ENCODE data around the gene GATAD1. TPM values are rescaled to one million over a fixed set of nuclear protein-coding genes. Genes with fewer than 3 reads are reported as not detected.

GATAD1 gene
- total RNA-seq, 4 donors from 2014 or later, result 31.3 to 85.0 (median 45.4) TPM

DNA sequence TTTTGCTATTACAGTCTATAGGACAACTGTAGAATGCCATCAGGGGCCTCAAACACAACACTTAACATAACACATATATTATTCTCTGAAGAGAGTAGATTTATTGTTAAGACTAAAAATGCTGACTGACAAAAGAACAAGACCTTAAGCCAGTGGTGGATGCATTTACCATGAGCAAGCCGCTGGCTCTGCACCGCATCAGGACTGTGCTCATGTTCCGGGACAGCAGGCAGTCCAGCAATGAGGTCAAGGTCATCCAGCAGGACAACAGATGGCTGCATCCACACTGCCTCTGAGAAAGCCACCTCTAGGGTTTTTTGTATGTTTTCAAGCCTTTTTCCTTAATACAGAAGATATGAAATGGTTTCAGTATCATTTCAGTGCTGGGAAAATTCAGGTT lies 57.3 kb downstream of the GATAD1 start:
- DNase-seq, result no peak
- TF ChIP-seq CTCF (IDR thresholded peaks at IDR 0.05), result no peak
- no peak for TF ChIP-seq POLR2A (IDR thresholded peaks at IDR 0.05)
- H3K4me3 ChIP-seq, result no peak overlapping the region
- H3K4me1 ChIP-seq, result no peaks in the 10 kb centered on the region
- no peaks in the 10 kb centered on the region for H3K27me3 ChIP-seq
- H3K36me3 ChIP-seq, result peaks cover 0 to 85% (median 0%) of the 10 kb centered on the region in 3 donors
- no peak overlapping the region for H3K27ac ChIP-seq
- H3K9me3 ChIP-seq, result no peaks in the 10 kb centered on the region

GRCh38 chr7:92506363-92506762 lies 59.1 kb downstream of the GATAD1 start:
- no peaks in the 10 kb centered on the region for H3K4me1 ChIP-seq
- H3K36me3 ChIP-seq, result peaks cover 0 to 78% (median 0%) of the 10 kb centered on the region in 3 donors
- no peaks in the 10 kb centered on the region for H3K27me3 ChIP-seq
- H3K27ac ChIP-seq, result no peak overlapping the region
- TF ChIP-seq CTCF (IDR thresholded peaks at IDR 0.05) (no peak), POLR2A (IDR thresholded peaks at IDR 0.05) (no peak)
- DNase-seq, result no peak
- no peak overlapping the region for H3K4me3 ChIP-seq
- no peaks in the 10 kb centered on the region for H3K9me3 ChIP-seq

DNA sequence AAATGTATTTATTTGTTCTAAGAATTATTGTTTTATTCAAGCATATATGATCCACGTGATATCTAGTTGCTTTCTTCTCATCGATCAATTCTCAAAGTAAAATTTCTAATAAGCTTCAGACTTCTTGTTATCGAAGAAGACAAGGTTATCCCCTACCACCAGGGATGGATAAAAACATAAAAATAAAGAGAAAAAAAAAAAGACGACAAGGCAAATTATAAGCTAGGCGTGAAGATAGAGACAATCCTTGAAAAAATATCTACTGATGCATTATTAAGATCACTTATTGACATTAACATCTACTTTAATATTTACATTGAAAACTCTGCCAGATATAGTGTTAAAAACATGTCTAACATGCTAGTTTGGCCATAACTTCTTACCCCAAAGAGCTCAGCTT lies 61.7 kb downstream of the GATAD1 start:
- Histone ChIP-seq H3K9me3 (no peaks in the 10 kb centered on the region), H3K27me3 (no peaks in the 10 kb centered on the region), H3K4me1 (no peaks in the 10 kb centered on the region), H3K27ac (no peak overlapping the region), H3K36me3 (peaks cover 0 to 64% (median 0%) of the 10 kb centered on the region in 3 donors), H3K4me3 (no peak overlapping the region)
- no peak for DNase-seq
- TF ChIP-seq CTCF (IDR thresholded peaks at IDR 0.05) (no peak), POLR2A (IDR thresholded peaks at IDR 0.05) (no peak)

Other genes starting within 250 kb of the GATAD1 start
- 100 to 1,000 TPM in 3 of 4 donors, 10 to 100 TPM in 1; 65.7 to 229 (median 133) TPM for gene KRIT1, start 201.6 kb upstream of the GATAD1 start, total RNA-seq
- gene ANKIB1, start 201.5 kb upstream of the GATAD1 start, total RNA-seq, result 10 to 100 TPM; 37.8 to 82.5 (median 47.1) TPM
- gene ERVW-1, start 30.5 kb downstream of the GATAD1 start, total RNA-seq, result not detected
- gene PEX1, start 81.0 kb downstream of the GATAD1 start, total RNA-seq, result 10 to 100 TPM; 20.4 to 32.2 (median 24.4) TPM
- 10 to 100 TPM in 3 of 4 donors, 1 to 10 TPM in 1; 8.7 to 17.3 (median 11.5) TPM for gene RBM48, start 81.3 kb downstream of the GATAD1 start, total RNA-seq
- 10 to 100 TPM; 19.9 to 47.0 (median 25.1) TPM for gene FAM133B, start 142.9 kb downstream of the GATAD1 start, total RNA-seq